ENCODE measurements around the gene INTS4.

GRCh38 chr11:77865805-77866204 lies 128.7 kb downstream of the INTS4 start:
- TF ChIP-seq EP300 (IDR thresholded peaks at IDR 0.05) (no peak), CTCF (IDR thresholded peaks at IDR 0.05) (no peak)
